Ovary (tissue), 3 donors: ENCODE data around the gene TOR1B.

Experiments used
- CTCF ChIP-seq, 3 donors: fragments of 450-650 bp in 2 of 3; fragments of 200-600 bp in 1 of 3; IDR thresholded peaks; one replicate each; pipeline versions ENCODE4 v1.5.1 to v1.8.0; 2016 to 2022; ENCODE audit warnings: antibody characterized with exemption in 3 of 3, mild to moderate bottlenecking in 1 of 3
- POLR2A ChIP-seq: fragments of 450-650 bp; IDR thresholded peaks from one replicate; pipeline ENCODE4 v1.6.1; 2017; ENCODE audit warnings: antibody characterized with exemption, mild to moderate bottlenecking, moderate library complexity
- donor health status: DM: no; HTN: no; CAD: no.

- TF ChIP-seq CTCF (IDR thresholded peaks at IDR 0.05) = no peak
- no peak for TF ChIP-seq POLR2A
Observed at GRCh38 chr9:129816501-129817435, 13.8 kb downstream of the TOR1B start.
